HepG2 (cell line): ENCODE measurements around the gene NECTIN2. TPM values are rescaled to one million over a fixed set of nuclear protein-coding genes. Genes with fewer than 3 reads are reported as not detected.
A peak's percentile ranks its signal among the peaks of the same experiment; 100 is the strongest.
"Not testable (repeated sequence)": the region's sequence is repeated elsewhere in the genome, so short reads cannot be mapped to it uniquely, and the experiment has no call there.

Source experiments
- NR2F6 ChIP-seq, 2 experiments: IDR thresholded peaks; 2 replicates each; pipeline ENCODE4 v1.6.1; 2016; ENCODE audit warnings: antibody characterized with exemption in 1 of 2, mild to moderate bottlenecking in 1 of 2
- ZBTB40 ChIP-seq, 2 experiments: fragments of 450-650 bp in 1 of 2; sonication (generic) in 1 of 2; formaldehyde crosslinking in 1 of 2; IDR thresholded peaks; 2 replicates each; pipeline versions ENCODE4 v1.6.1 to v1.8.0; 2016 to 2022; ENCODE audit warnings: antibody characterized with exemption in 1 of 2, mild to moderate bottlenecking in 1 of 2, missing genetic modification reagents in 1 of 2
- ZKSCAN5 ChIP-seq: sonication (generic); formaldehyde crosslinking; IDR thresholded peaks from 2 replicates; pipeline ENCODE4 v1.5.1; 2020; ENCODE audit warnings: mild to moderate bottlenecking, missing genetic modification reagents
- polyA plus RNA-seq, 8 experiments: library from polyadenylated mRNA; depleted of rRNA in 3 of 8; stranded (reverse) in 7 of 8; unstranded in 1 of 8; fragments of >200 nt; fragmentation: Illumina TruSeq in 4 of 8; extraction: Trizol in 4 of 8; gene quantifications; 2 replicates each; pipeline versions ENCODE4 v1.2.1 to v1.2.3, GENCODE V29; 2011 to 2016; ENCODE audit warnings: low read depth in 4 of 8, missing spikeins in 1 of 8, mixed read lengths in 1 of 8; ENCODE audit not compliant: insufficient read depth in 1 of 8
- total RNA-seq, 5 experiments: library from RNA; depleted of rRNA; stranded (reverse); fragments of >200 nt; fragmentation: Illumina TruSeq; extraction: Trizol; gene quantifications; 2 replicates each; pipeline ENCODE4 v1.2.3, GENCODE V29; 2016; ENCODE audit warnings: low read depth in 1 of 5

NECTIN2 gene
- total and polyA plus RNA-seq, 2 of the 13 experiments (the other 11 are each of a cell fraction or from before 2014, with no cell fraction given) = 75.4 to 114 TPM

- TF ChIP-seq ZBTB40 (IDR thresholded peaks at IDR 0.05) = not testable (repeated sequence)
- TF ChIP-seq ZBTB40 (CRISPR knock-in tag; IDR thresholded peaks at IDR 0.05) = 0 out of 2 replicates have a peak, but pooled peaks have one; percentile 13
- peak; percentile 60; the same call in 1 of the 2 replicates for TF ChIP-seq ZKSCAN5 (CRISPR knock-in tag)
- peak; percentile 74 for TF ChIP-seq NR2F6 (IDR thresholded peaks at IDR 0.05)
- peak; percentile 48; the same call in 1 of the 2 replicates for TF ChIP-seq NR2F6 (CRISPR knock-in tag; IDR thresholded peaks at IDR 0.05)
Observed at GRCh38 chr19:44913512-44914432, 67.7 kb downstream of the NECTIN2 start (continued).
